IMR-90 (cell line): ENCODE results near the gene HUS1B. TPM values are rescaled to one million over a fixed set of nuclear protein-coding genes. Genes with fewer than 3 reads are reported as not detected.

Source experiments
- ATAC-seq: fragments of 200-7000 bp; cut with Tn5 transposase; 2 replicates; pipeline ENCODE4 v1.9.1; 2020; ENCODE audit warnings: low read depth, mild to moderate bottlenecking, moderate library complexity
- BruUV-seq: library from RNA; stranded (reverse); fragments of 400-500 nt; replicated peaks from 2 replicates; lab custom pipeline; 2021; lab: Mats Ljungman, UMichigan
- CTCF ChIA-PET: fragments of 300-600 bp; formaldehyde crosslinking; extraction: SDS; loops from one replicate; lab custom pipeline; 2021; ENCODE audit warnings: antibody characterized with exemption; lab: Yijun Ruan, JAX
- POLR2A ChIA-PET: fragments of 300-600 bp; sonication (Branson Sonifier 250); formaldehyde crosslinking; loops from one replicate; lab custom pipeline; 2022; ENCODE audit warnings: antibody characterized with exemption; ENCODE audit not compliant: unreplicated experiment; lab: Charles Lee
- DNase-seq: peaks from one replicate; pipeline ENCODE4 v3.0.0; 2013
- H2AFZ ChIP-seq: replicated peaks from 2 replicates; pipeline ENCODE3; 2013; ENCODE audit warnings: low read length, mild to moderate bottlenecking; ENCODE audit not compliant: poor library complexity
- H2AK5ac ChIP-seq: 2 replicates; pipeline ENCODE4 v1.6.1; 2013; ENCODE audit warnings: low read depth, low read length, inconsistent platforms
- H2AK9ac ChIP-seq: replicated peaks from 2 replicates; pipeline ENCODE3; 2013; ENCODE audit warnings: mild to moderate bottlenecking, low read depth, low read length, moderate library complexity; ENCODE audit not compliant: poor library complexity
- H2BK120ac ChIP-seq: 2 replicates; pipeline ENCODE4 v1.6.1; 2013; ENCODE audit warnings: low read depth, low read length, inconsistent platforms
- H2BK15ac ChIP-seq: 3 replicates; pipeline ENCODE4 v1.6.1; 2013; ENCODE audit warnings: low read depth, low read length, inconsistent platforms
- H2BK20ac ChIP-seq: 2 replicates; pipeline ENCODE4 v1.6.1; 2013; ENCODE audit warnings: low read depth, mild to moderate bottlenecking, inconsistent platforms, low read length, moderate library complexity
- H2BK5ac ChIP-seq: 2 replicates; pipeline ENCODE4 v1.6.1; 2013; ENCODE audit warnings: mild to moderate bottlenecking, low read depth, low read length, inconsistent platforms; ENCODE audit not compliant: poor library complexity, severe bottlenecking
- H3K14ac ChIP-seq: replicated peaks from 2 replicates; pipeline ENCODE4 v1.6.1; 2013; ENCODE audit warnings: low read depth, low read length, inconsistent platforms
- H3K18ac ChIP-seq: 2 replicates; pipeline ENCODE4 v1.6.1; 2013; ENCODE audit warnings: low read depth, low read length, control low read depth
- H3K23ac ChIP-seq: 2 replicates; pipeline ENCODE4 v1.6.1; 2013; ENCODE audit warnings: low read depth, low read length, inconsistent platforms
- H3K27ac ChIP-seq: 2 replicates; pipeline ENCODE4 v1.5.1; 2013; ENCODE audit warnings: mild to moderate bottlenecking, control low read depth, low read length; ENCODE audit not compliant: insufficient read depth
- H3K27me3 ChIP-seq: 2 replicates; pipeline ENCODE4 v1.6.1; 2013; ENCODE audit warnings: low read length; ENCODE audit not compliant: control insufficient read depth, insufficient read depth
- H3K36me3 ChIP-seq: 2 replicates; pipeline ENCODE4 v1.6.1; 2013; ENCODE audit warnings: low read length, mixed read lengths; ENCODE audit not compliant: control insufficient read depth, insufficient read depth
- H3K4ac ChIP-seq: 2 replicates; pipeline ENCODE4 v1.6.1; 2013; ENCODE audit warnings: low read depth, low read length, inconsistent platforms
- H3K4me1 ChIP-seq: 2 replicates; pipeline ENCODE4 v1.6.1; 2013; ENCODE audit warnings: low read length, mixed read lengths; ENCODE audit not compliant: control insufficient read depth, insufficient read depth
- H3K4me2 ChIP-seq: 2 replicates; pipeline ENCODE4 v1.6.1; 2013; ENCODE audit warnings: low read depth, mild to moderate bottlenecking, control low read depth, low read length, moderate library complexity
- H3K4me3 ChIP-seq: 2 replicates; pipeline ENCODE4 v1.5.1; 2013; ENCODE audit warnings: low read depth, mild to moderate bottlenecking, control low read depth, low read length, moderate library complexity; ENCODE audit not compliant: insufficient read depth
- H3K56ac ChIP-seq: 2 replicates; pipeline ENCODE4 v1.6.1; 2013; ENCODE audit warnings: low read length, inconsistent platforms; ENCODE audit not compliant: insufficient read depth; ENCODE audit errors: extremely low read depth
- H3K79me1 ChIP-seq, 2 experiments: 2 replicates each; pipeline ENCODE4 v1.6.1; 2013; ENCODE audit warnings: low read length in 2 of 2, inconsistent platforms in 1 of 2, low read depth in 1 of 2
- H3K9ac ChIP-seq: 2 replicates; pipeline ENCODE4 v1.6.1; 2013; ENCODE audit warnings: low read depth, low read length, control low read depth
- H3K9me1 ChIP-seq: 2 replicates; pipeline ENCODE4 v1.6.1; 2013; ENCODE audit warnings: low read length, inconsistent platforms; ENCODE audit not compliant: insufficient read depth
- H3K9me3 ChIP-seq: 2 replicates; pipeline ENCODE4 v1.6.1; 2013; ENCODE audit warnings: low read length; ENCODE audit not compliant: control insufficient read depth, insufficient read depth
- H4K20me1 ChIP-seq: 2 replicates; pipeline ENCODE4 v1.6.1; 2013; ENCODE audit warnings: low read length, inconsistent platforms; ENCODE audit not compliant: insufficient read depth
- H4K5ac ChIP-seq: 2 replicates; pipeline ENCODE4 v1.6.1; 2013; ENCODE audit warnings: mild to moderate bottlenecking, low read depth, low read length, control low read depth
- H4K8ac ChIP-seq, 2 experiments: 2 replicates each; pipeline ENCODE4 v1.6.1; 2013; ENCODE audit warnings: low read depth in 2 of 2, low read length in 2 of 2, control low read depth in 1 of 2, inconsistent platforms in 1 of 2
- H4K91ac ChIP-seq: 2 replicates; pipeline ENCODE4 v1.6.1; 2013; ENCODE audit warnings: low read depth, low read length, inconsistent platforms; ENCODE audit not compliant: insufficient read depth
- BHLHE40 ChIP-seq: fragments of 150-350 bp; IDR thresholded peaks from 2 replicates; pipeline ENCODE4 v1.6.1; 2016; ENCODE audit warnings: mild to moderate bottlenecking, low read depth, low read length
- CEBPB ChIP-seq: IDR thresholded peaks from 2 replicates; pipeline ENCODE4 v1.6.1; 2012; ENCODE audit warnings: low read depth, low read length, improper control_type of control experiment
- CHD1 ChIP-seq: IDR thresholded peaks from 2 replicates; pipeline ENCODE4 v1.6.1; 2012; ENCODE audit warnings: low read depth, low read length, improper control_type of control experiment
- CTCF ChIP-seq: conservative IDR thresholded peaks from 2 replicates; pipeline ENCODE4 v1.5.1; 2012; ENCODE audit warnings: mild to moderate bottlenecking, low read depth, low read length, improper control_type of control experiment
- ELK1 ChIP-seq: fragments of 150-350 bp; IDR thresholded peaks from 2 replicates; pipeline ENCODE4 v1.6.1; 2016; ENCODE audit warnings: low read depth, mild to moderate bottlenecking, low read length, moderate library complexity, borderline replicate concordance
- FOS ChIP-seq: fragments of 150-350 bp; IDR thresholded peaks from 2 replicates; pipeline ENCODE4 v1.6.1; 2016; ENCODE audit warnings: low read depth, low read length
- MAFK ChIP-seq: IDR thresholded peaks from 2 replicates; pipeline ENCODE4 v1.6.1; 2012; ENCODE audit warnings: low read depth, low read length, improper control_type of control experiment
- MAZ ChIP-seq: IDR thresholded peaks from 2 replicates; pipeline ENCODE4 v1.6.1; 2012; ENCODE audit warnings: low read depth, mild to moderate bottlenecking, low read length, improper control_type of control experiment, moderate library complexity, borderline replicate concordance
- MXI1 ChIP-seq: IDR thresholded peaks from 2 replicates; pipeline ENCODE4 v1.6.1; 2012; ENCODE audit warnings: low read depth, mild to moderate bottlenecking, low read length, moderate library complexity, borderline replicate concordance
- NFE2L2 ChIP-seq: fragments of 150-350 bp; IDR thresholded peaks from 2 replicates; pipeline ENCODE4 v1.6.1; 2016; ENCODE audit warnings: low read depth, mild to moderate bottlenecking, low read length
- POLR2A ChIP-seq: IDR thresholded peaks from 2 replicates; pipeline ENCODE4 v1.6.1; 2012; ENCODE audit warnings: mild to moderate bottlenecking, low read depth, low read length
- RAD21 ChIP-seq: IDR thresholded peaks from 2 replicates; pipeline ENCODE4 v1.6.1; 2012; ENCODE audit warnings: low read length, improper control_type of control experiment
- RFX5 ChIP-seq: IDR thresholded peaks from 2 replicates; pipeline ENCODE4 v1.8.0; 2012; ENCODE audit warnings: low read depth, mild to moderate bottlenecking, low read length, moderate library complexity
- SMC3 ChIP-seq: fragments of 150-350 bp; IDR thresholded peaks from 2 replicates; pipeline ENCODE4 v1.6.1; 2016; ENCODE audit warnings: low read depth, mild to moderate bottlenecking, antibody characterized with exemption, low read length, moderate library complexity
- USF2 ChIP-seq: fragments of 150-350 bp; IDR thresholded peaks from 2 replicates; pipeline ENCODE4 v1.6.1; 2017; ENCODE audit warnings: mild to moderate bottlenecking, antibody characterized with exemption, low read length, low read depth
- WGBS, 2 experiments: methylation state at CpG; one replicate each; pipeline versions ENCODE4 v1.1.5 to v1.1.7; 2013; ENCODE audit warnings: missing lambda C conversion rate in 2 of 2; ENCODE audit not compliant: insufficient read length in 1 of 2; ENCODE audit errors: extremely low coverage in 2 of 2; 5-methylcytosine and 5-hydroxymethylcytosine counted together
- dilution Hi-C: fragments of 300-500 bp; cut with HindIII; formaldehyde crosslinking; loops from one replicate; pipeline ENCODE4 v1.14.3; 2018; ENCODE audit warnings: low sequenced_read_pairs; ENCODE audit not compliant: unreplicated experiment
- in situ Hi-C: fragments of 300-500 bp; cut with MboI; formaldehyde crosslinking; loops from 3 replicates; pipeline ENCODE4 v1.14.3; 2019; ENCODE audit warnings: low sequenced_read_pairs, inconsistent platforms, mixed read lengths
- intact Hi-C: fragments of 100-400 bp; cut with micrococcal nuclease; formaldehyde crosslinking; loops from 2 replicates; pipeline ENCODE4 v1.10.0; 2022
- polyA plus RNA-seq, 3 experiments: library from polyadenylated mRNA; depleted of rRNA; stranded (reverse); fragments of >200 nt; gene quantifications; 2 replicates each; pipeline ENCODE4 v1.2.3, GENCODE V29; 2012; ENCODE audit warnings: low replicate concordance in 1 of 3
- total RNA-seq: library from RNA; depleted of rRNA; stranded (reverse); fragments of >200 nt; gene quantifications from 2 replicates; pipeline ENCODE4 v1.2.3, GENCODE V29; 2012

HUS1B gene
- total and polyA plus RNA-seq, 2 of the 4 experiments (the other 2 are of a cell fraction), result 0.36 to 0.39 TPM

GRCh38 chr6:680251-680650, 23.4 kb upstream of the HUS1B start:
- in situ Hi-C loops, result no loop called here
- peak overlapping the region; percentile 67 for H3K23ac ChIP-seq
- DNase-seq (no peak), ATAC-seq (no peak)
- peaks cover 18% of the 10 kb centered on the region for H3K9me1 ChIP-seq
- intact Hi-C loops, result loop anchor here (5.0 kb wide), 1 partner anchor 53 kb away; no protein-coding TSS in a partner anchor
- H2BK120ac ChIP-seq, result peak overlapping the region; percentile 71
- H4K8ac ChIP-seq, result peak overlapping the region in 1 of 2 experiments; percentile 63; a peak in 1 of 4 replicates
- H2BK15ac ChIP-seq, result peak overlapping the region; percentile 25; the same call in 1 of the 3 replicates
- no CpG with 5 or more reads among the region's 2 CpGs for WGBS, 2 experiments
- H4K91ac ChIP-seq, result peak overlapping the region; percentile 24
- TF ChIP-seq MAFK, result no peak
- no peak for TF ChIP-seq RFX5
- TF ChIP-seq CEBPB, result no peak
- no peak for TF ChIP-seq MAZ
- TF ChIP-seq ELK1, result no peak
- TF ChIP-seq POLR2A, result no peak
- TF ChIP-seq CTCF, result no peak
- TF ChIP-seq USF2, result no peak
- no peak for TF ChIP-seq SMC3
- no peak for TF ChIP-seq NFE2L2
- TF ChIP-seq MXI1, result no peak
- no peak for TF ChIP-seq RAD21
- TF ChIP-seq FOS, result no peak
- TF ChIP-seq BHLHE40, result no peak
- TF ChIP-seq CHD1, result no peak
- no peaks in the 10 kb centered on the region for H3K27me3 ChIP-seq
- H3K4me3 ChIP-seq, result no peak overlapping the region
- dilution Hi-C loops, result no loop called here
- no peak overlapping the region for H4K5ac ChIP-seq
- no peak overlapping the region; the same call in 1 of the 2 replicates for H3K56ac ChIP-seq
- no TSS peak for BruUV-seq
- H3K79me1 ChIP-seq, result peaks cover 27 to 63% of the 10 kb centered on the region in 2 experiments
- no peak overlapping the region for H3K9ac ChIP-seq
- CTCF ChIA-PET, result interaction anchor here (1.0 kb wide), 1 partner anchor 12 kb away, joined by 3 read pairs; no protein-coding TSS in a partner anchor
- H2AFZ ChIP-seq, result no peak overlapping the region
- POLR2A ChIA-PET, result no interaction called here
- no peaks in the 10 kb centered on the region for H3K9me3 ChIP-seq
- H3K4me1 ChIP-seq, result peaks cover 20% of the 10 kb centered on the region
- H3K18ac ChIP-seq, result peak overlapping the region; percentile 18; the same call in 1 of the 2 replicates
- 0 out of 2 replicates have a peak overlapping the region, but pooled peaks have one; percentile 64 for H3K14ac ChIP-seq
- H3K27ac ChIP-seq, result no peak overlapping the region
- peak overlapping the region; percentile 19 for H2BK5ac ChIP-seq
- peak overlapping the region; percentile 71 for H3K4ac ChIP-seq
- no peak overlapping the region for H2AK9ac ChIP-seq
- H2BK20ac ChIP-seq, result no peak overlapping the region
- H2AK5ac ChIP-seq, result no peak overlapping the region
- H4K20me1 ChIP-seq, result peaks cover 18% of the 10 kb centered on the region; the same call in 1 of the 2 replicates
- no peak overlapping the region for H3K4me2 ChIP-seq
- H3K36me3 ChIP-seq, result no peaks in the 10 kb centered on the region
